Amniotic stem cell (primary cell): ENCODE measurements around the gene MORN5.
A peak's percentile ranks its signal among the peaks of the same experiment; 100 is the strongest.

ENCODE experiments used
- DNase-seq: peaks from one replicate; lab custom pipeline; 2025; lab: John Stamatoyannopoulos, UW

Gene MORN5

DNA sequence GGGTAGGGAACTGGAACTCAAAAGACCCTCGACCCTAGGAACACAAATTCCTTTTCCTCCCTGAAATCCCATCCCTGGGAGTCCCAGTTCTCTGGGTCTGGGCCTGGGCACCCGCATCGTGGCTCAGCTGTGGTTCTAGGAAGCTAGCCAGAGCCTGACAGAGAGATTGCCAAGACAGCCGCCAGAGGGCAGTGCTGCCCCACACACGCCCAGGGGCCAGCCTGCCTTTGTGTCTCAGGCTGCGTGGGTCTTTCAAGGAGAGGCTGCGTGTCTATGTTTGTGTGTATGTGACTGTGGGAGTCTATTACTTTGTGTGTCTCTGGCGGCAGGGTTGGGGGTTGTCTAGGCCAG lies 34.6 kb upstream of the MORN5 start:
- DNase-seq: peak; percentile 40

GRCh38 chr9:122125509-122126330 lies 34.0 kb upstream of the MORN5 start:
- no peak for DNase-seq

DNA sequence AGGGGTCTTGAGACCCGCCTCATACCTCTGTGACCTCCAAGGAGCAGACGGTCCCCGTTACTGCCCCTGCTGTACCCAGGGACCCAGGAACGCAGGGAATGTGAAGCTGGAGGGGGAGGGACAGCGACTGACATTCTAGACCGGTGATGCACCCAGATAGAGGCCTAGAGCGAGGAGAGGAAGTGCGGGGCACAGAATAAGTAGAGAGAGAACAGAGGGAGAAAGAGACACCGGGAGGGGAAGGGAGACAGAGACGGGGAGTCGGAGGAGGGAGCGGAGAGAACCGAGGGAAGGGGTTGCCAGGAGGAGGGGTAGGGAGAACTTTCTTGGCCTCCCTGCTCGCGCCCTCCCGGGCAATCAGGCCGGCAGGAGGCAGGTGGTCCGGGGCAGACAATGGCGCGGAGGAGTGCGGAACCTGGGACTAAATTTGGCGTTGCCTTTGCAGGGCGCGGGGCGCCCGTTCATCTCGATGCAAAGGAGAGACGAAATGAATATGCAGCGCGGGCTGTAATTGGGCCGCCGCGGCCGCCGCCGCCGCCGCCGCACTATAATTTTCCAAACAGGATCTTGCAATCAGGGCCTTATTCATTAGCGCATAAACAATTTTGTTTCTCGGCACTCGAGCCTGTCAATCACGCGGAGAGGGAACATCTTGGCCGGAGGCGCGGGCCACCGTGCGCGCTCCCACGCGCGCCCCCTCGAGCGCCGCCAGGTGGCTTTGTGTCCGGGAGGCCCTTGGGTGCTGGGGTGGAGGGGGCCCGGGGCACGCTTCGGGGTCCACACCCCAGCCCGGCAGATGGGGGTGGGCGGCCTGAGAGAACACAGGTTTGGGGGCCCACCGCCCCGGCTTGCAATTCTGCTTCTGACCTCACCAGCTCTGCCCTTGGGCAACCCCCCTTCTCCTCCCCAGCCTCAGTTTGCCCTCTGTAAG lies 33.1 kb upstream of the MORN5 start:
- no peak for DNase-seq

DNA sequence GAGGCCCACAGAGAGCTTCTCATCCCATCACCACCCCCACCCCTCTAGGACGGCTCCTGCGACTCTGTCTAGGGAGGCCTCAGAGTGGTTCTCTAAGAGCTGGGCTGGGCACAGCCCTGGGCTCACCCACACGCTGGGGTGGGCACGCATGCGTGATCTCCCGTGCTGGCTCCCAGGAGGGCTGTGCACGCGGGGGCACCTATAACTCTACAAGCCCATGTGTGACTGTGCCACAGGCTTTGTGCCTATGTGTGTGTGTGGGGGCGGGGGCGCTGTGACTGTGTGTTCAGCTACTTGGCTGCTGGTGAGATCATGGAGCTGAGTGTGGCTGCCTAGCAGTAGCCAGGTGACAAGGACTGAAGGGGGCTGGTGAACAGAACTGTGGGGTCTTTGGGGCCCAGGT lies 32.3 kb upstream of the MORN5 start:
- DNase-seq: no peak

DNA sequence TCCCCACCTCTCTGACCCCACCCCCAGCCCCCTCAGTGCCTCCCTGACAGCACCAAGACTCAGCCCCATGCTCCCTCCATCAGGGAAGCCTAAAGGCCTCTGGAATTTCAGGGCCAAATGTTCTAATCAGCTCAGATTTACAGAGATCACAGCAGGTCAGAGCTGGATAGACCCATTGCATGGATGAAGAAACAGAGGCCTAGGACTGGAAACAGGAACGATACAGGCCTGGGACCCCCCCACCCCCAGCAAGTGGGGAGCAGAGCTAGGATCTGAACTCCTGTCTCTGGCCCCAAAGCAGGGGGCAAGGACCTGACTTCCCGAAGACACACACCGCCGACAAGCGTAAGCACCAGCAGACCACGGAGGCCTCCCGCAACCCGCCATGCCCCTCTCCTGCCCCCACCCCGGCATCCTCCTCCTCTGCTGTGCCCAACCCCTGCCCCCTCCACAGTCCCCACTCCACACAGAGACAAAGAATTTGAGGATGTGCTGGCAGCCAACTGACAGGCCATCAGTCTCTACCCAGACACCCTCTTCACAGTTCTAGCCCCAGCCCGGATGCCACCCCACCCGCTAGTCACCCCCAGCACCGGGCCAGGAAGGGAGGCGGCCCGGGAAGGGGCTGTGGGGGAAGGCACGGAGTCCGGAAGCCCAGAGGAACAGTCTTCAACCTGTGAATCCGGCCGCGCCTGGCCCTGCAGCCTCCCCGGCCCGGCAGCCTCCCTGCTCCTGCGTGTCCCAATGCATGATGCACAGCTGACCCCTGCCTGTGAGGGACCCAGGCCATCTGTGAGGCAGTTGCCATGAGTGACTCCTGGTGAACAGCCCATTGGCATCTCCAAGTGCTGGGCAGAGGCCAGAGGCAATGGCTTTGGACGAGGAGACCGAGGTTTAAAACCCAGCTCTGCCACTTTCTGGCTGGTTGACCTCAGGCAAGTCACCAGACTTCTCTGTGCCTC lies 31.4 kb upstream of the MORN5 start:
- no peak for DNase-seq

DNA sequence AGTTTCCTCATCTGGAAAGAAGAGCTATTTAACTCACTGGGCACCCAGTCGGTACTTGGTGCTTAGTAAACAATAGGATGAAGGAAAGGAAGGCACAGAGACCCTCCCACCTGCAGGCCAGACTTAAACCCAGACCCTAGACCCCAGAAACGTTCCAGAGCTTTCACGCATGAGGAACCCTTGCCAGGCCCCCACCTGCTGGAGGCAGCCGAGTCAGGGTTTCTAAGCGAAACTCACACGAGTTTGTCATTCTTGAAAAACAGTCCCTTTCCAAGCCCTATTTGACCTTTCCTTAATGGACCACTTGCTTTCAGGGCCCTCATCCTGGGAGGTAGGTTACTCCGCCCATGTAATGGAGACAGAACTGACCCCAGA lies 30.8 kb upstream of the MORN5 start:
- DNase-seq: no peak

DNA sequence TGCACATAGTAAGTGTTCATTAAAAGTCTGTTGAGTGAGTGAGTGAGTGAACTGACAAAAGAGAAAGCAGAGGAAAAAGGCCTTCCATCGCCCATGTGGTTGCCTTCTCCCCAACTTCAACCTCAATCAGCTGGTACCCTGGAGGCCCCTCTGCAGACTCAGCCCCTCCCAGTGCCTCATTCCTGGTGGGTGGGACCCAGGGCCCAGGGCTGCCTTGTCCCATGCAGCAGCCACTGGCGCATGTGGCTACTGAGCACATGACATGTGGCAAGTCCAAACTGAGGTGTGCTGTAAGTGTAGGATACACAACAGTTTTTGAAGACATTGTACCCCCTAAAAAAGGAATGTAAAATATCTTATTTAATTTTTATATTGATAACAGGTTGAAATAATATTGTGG lies 29.7 kb upstream of the MORN5 start:
- no peak for DNase-seq

GRCh38 chr9:122130837-122131236 lies 28.9 kb upstream of the MORN5 start:
- no peak for DNase-seq

- no peak for DNase-seq
Measured at GRCh38 chr9:122131401-122132001, 28.2 kb upstream of the MORN5 start.

GRCh38 chr9:122132539-122132938 lies 27.2 kb upstream of the MORN5 start:
- no peak for DNase-seq

DNA sequence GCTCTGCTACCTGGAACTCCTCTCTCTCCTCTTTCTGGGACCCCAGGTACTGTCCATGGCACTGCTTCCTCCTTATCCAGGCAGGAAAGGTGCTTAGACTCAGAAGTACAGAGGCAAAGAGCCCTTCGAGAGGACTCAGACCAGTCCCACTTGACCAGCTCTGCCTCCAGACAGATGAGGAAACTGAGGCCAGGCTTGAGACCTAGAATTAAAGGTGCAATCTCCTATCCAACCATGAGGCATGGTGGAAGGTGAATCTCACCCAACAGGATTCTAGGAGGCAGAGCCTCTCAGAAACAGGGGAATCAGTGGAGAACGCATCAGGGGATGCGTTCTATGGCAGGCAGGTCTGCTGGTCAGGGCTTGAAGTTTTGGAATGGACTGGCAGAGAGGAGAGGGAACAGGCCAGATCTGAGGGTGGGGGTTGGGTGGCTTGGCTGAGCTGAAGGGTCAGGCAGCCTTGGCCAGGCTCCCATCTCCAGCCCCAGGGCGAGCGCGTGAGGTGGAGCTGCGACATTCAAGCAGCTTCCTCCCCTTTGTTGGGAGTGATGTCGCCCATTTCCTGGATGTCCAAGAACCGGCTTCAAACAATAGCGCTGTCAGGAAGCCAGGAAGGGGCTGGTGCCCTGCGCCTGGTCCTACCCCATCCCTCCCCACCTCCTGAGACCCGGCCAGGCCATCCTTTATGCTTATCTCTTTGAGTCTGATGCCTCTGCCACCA lies 26.3 kb upstream of the MORN5 start:
- no peak for DNase-seq

GRCh38 chr9:122133984-122134535 lies 25.6 kb upstream of the MORN5 start:
- no peak for DNase-seq

GRCh38 chr9:122134822-122135528 lies 24.7 kb upstream of the MORN5 start:
- DNase-seq: no peak

DNA sequence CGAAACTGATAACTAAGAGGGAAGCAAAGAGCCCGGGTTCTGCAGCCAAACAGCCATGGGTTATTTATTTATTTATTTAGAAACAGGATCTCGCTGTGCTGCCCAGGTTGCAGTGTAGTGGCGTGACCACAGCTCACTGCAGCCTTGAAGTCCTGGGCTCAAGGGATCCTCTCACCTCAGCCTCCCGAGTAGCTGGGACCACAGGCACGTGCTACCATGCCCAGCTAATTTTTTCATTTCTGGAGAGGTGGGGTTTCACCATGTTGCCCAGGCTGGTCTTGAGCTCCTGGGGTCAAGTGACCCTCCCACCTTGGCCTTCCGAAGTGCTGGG lies 24.2 kb upstream of the MORN5 start:
- DNase-seq: no peak

GRCh38 chr9:122138560-122139268 lies 21.0 kb upstream of the MORN5 start:
- no peak for DNase-seq

DNA sequence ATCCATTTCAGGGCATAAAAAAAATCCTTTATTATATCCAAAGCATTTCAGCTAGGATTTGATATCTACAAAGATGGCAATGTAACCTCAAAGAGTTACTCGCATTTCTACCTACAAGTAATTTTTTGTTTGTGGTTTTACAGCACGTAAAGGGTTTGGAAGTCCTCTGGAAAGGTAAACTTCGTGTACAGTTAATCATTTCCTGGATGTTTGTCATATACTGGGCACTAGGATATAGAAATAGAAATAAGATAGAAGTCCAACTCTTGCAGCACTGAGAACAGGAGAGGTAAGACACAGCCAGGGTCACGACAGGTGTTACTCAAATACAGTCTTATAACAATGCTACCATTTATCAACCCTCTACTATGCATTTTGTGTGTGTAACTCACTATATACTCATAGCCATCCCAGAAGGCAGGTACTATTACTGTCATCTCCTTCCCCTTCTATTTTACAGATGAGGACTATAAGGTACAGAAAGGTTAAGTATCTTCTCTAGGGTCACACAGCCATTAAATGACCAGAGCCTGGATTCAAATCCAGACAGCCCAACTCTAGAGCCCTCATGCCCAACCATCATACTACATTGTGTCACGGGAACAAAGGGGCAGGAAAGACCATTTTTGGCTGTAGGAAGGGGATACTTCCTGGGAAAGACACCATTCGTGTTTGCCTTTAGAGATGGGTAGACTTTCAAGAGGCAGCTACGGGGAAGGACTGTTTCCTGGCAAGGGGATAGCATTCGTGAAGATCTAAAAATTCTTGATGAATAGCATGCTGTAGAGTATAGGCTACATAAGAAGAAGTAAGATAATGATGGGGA lies 19.1 kb upstream of the MORN5 start:
- DNase-seq: no peak

GRCh38 chr9:122141671-122142070 lies 18.0 kb upstream of the MORN5 start:
- DNase-seq: no peak

- DNase-seq: no peak
Measured at GRCh38 chr9:122143296-122143695, 16.4 kb upstream of the MORN5 start.
